ENCODE data around the gene FBXO42. TPM values are rescaled to one million over a fixed set of nuclear protein-coding genes. Genes with fewer than 3 reads are reported as not detected.
A peak's percentile ranks its signal among the peaks of the same experiment; 100 is the strongest.

FBXO42 gene
- total RNA-seq, 1 donor from 2014 or later = 21.0 TPM

GRCh38 chr1:16294219-16295212, 57.8 kb downstream of the FBXO42 start:
- Histone ChIP-seq H3K36me3 (peaks cover 21% of the 10 kb centered on the region), H3K9me3 (no peaks in the 10 kb centered on the region), H3K4me3 (no peak overlapping the region), H3K27ac (no peak overlapping the region), H3K4me1 (peaks cover 7% of the 10 kb centered on the region), H3K27me3 (no peaks in the 10 kb centered on the region)
- no peak for TF ChIP-seq CTCF (IDR thresholded peaks at IDR 0.05)
- no peak for ATAC-seq
- intact Hi-C loops (cut with DNase I) = no loop called here
- no peak for DNase-seq

GRCh38 chr1:16293538-16293937, 58.7 kb downstream of the FBXO42 start:
- Histone ChIP-seq H3K4me1 (peaks cover 7% of the 10 kb centered on the region), H3K27me3 (no peaks in the 10 kb centered on the region), H3K4me3 (no peak overlapping the region), H3K9me3 (no peaks in the 10 kb centered on the region), H3K27ac (no peak overlapping the region), H3K36me3 (peaks cover 27% of the 10 kb centered on the region)
- intact Hi-C loops (cut with DNase I) = no loop called here
- TF ChIP-seq CTCF (IDR thresholded peaks at IDR 0.05) = no peak
- ATAC-seq = peak; percentile 83
- no peak for DNase-seq

- Histone ChIP-seq H3K4me1 (peaks cover 7% of the 10 kb centered on the region), H3K27me3 (no peaks in the 10 kb centered on the region), H3K36me3 (peaks cover 29% of the 10 kb centered on the region), H3K9me3 (no peaks in the 10 kb centered on the region), H3K27ac (no peak overlapping the region), H3K4me3 (no peak overlapping the region)
- intact Hi-C loops (cut with DNase I) = no loop called here
- ATAC-seq (no peak), DNase-seq (no peak)
- no peak for TF ChIP-seq CTCF (IDR thresholded peaks at IDR 0.05)
Measured at GRCh38 chr1:16292739-16293138, 59.5 kb downstream of the FBXO42 start.

GRCh38 chr1:16289959-16290358, 62.3 kb downstream of the FBXO42 start:
- ATAC-seq (no peak), DNase-seq (no peak)
- H3K27ac ChIP-seq = no peak overlapping the region
- H3K9me3 ChIP-seq = no peaks in the 10 kb centered on the region
- no peaks in the 10 kb centered on the region for H3K27me3 ChIP-seq
- no peak overlapping the region for H3K4me3 ChIP-seq
- no peak for TF ChIP-seq CTCF (IDR thresholded peaks at IDR 0.05)
- intact Hi-C loops (cut with DNase I) = no loop called here
- peaks cover 35% of the 10 kb centered on the region for H3K36me3 ChIP-seq
- peaks cover 7% of the 10 kb centered on the region for H3K4me1 ChIP-seq

- H3K27me3 ChIP-seq = no peaks in the 10 kb centered on the region
- intact Hi-C loops (cut with DNase I) = no loop called here
- H3K4me3 ChIP-seq = no peak overlapping the region
- no peak for ATAC-seq
- no peak for TF ChIP-seq CTCF (IDR thresholded peaks at IDR 0.05)
- H3K27ac ChIP-seq = no peak overlapping the region
- H3K4me1 ChIP-seq = no peaks in the 10 kb centered on the region
- peaks cover 20% of the 10 kb centered on the region for H3K36me3 ChIP-seq
- H3K9me3 ChIP-seq = no peaks in the 10 kb centered on the region
- DNase-seq = no peak
Measured at GRCh38 chr1:16286122-16286521, 66.2 kb downstream of the FBXO42 start.

Data from upper lobe of right lung (tissue), 1 donor.